B cell (primary cell): ENCODE data around the gene CRTC1. TPM values are rescaled to one million over a fixed set of nuclear protein-coding genes. Genes with fewer than 3 reads are reported as not detected.
A peak's percentile ranks its signal among the peaks of the same experiment; 100 is the strongest.

ENCODE experiments used
- ATAC-seq: fragments of 200-7000 bp; cut with Tn5 transposase; one replicate; pipeline ENCODE4 v1.10.0; 2021; ENCODE audit warnings: low read depth, mild to moderate bottlenecking, moderate number of reproducible peaks, moderate library complexity
- CTCF ChIA-PET: fragments of 350-600 bp; sonication (Branson Sonifier 250); formaldehyde crosslinking; loops from one replicate; lab custom pipeline; 2021; ENCODE audit warnings: antibody characterized with exemption, inconsistent platforms; lab: Charles Lee
- POLR2A ChIA-PET: fragments of 350-600 bp; sonication (Branson Sonifier 250); formaldehyde crosslinking; loops from one replicate; lab custom pipeline; 2021; ENCODE audit warnings: antibody characterized with exemption; lab: Charles Lee
- DNase-seq: peaks from one replicate; pipeline ENCODE4 v3.0.0; 2013
- H2AFZ ChIP-seq: 2 replicates; pipeline ENCODE4 v1.6.1; 2012; ENCODE audit warnings: mild to moderate bottlenecking, low read depth, low read length; ENCODE audit not compliant: insufficient read depth, poor library complexity, severe bottlenecking
- H3K27ac ChIP-seq, 2 donors: 1 replicate in 1 of 2; 2 replicates in 1 of 2; pipeline ENCODE4 v1.5.1; 2012 to 2013; ENCODE audit warnings: low read length in 2 of 2, mild to moderate bottlenecking in 2 of 2, moderate library complexity in 1 of 2
- H3K27me3 ChIP-seq, 4 experiments: fragments of 200-600 bp in 1 of 4; sonication (generic) in 1 of 4; replicated peaks in 1 of 4; 1 replicate in 2 of 4; 2 replicates in 2 of 4; pipeline versions ENCODE4 v1.6.1 to v1.7.0; 2013 to 2016; ENCODE audit warnings: low read length in 3 of 4, mild to moderate bottlenecking in 2 of 4, mixed read lengths in 1 of 4, moderate library complexity in 1 of 4; ENCODE audit not compliant: insufficient read depth in 4 of 4, control insufficient read depth in 3 of 4; ENCODE audit errors: control extremely low read depth in 1 of 4
- H3K36me3 ChIP-seq, 2 experiments: replicated peaks in 1 of 2; 1 replicate in 1 of 2; 2 replicates in 1 of 2; pipeline versions ENCODE4 v1.6.1 to v1.7.1; 2013; ENCODE audit warnings: low read length in 1 of 2; ENCODE audit not compliant: insufficient read depth in 2 of 2, control insufficient read depth in 1 of 2; ENCODE audit errors: control extremely low read depth in 1 of 2, extremely low read depth in 1 of 2
- H3K4me1 ChIP-seq, 2 donors: fragments of 200-600 bp in 1 of 2; sonication (generic) in 1 of 2; 1 replicate in 1 of 2; 2 replicates in 1 of 2; pipeline versions ENCODE4 v1.5.1 to v1.6.1; 2013 to 2017; ENCODE audit warnings: low read length in 2 of 2; ENCODE audit not compliant: control insufficient read depth in 2 of 2, insufficient read depth in 2 of 2
- H3K4me2 ChIP-seq: replicated peaks from 2 replicates; pipeline ENCODE3; 2012; ENCODE audit warnings: mild to moderate bottlenecking, low read depth, low read length; ENCODE audit not compliant: poor library complexity, severe bottlenecking
- H3K4me3 ChIP-seq, 5 experiments: fragments of 200-600 bp in 1 of 5; sonication (generic) in 1 of 5; 1 replicate in 3 of 5; 2 replicates in 2 of 5; pipeline versions ENCODE4 v1.5.1 to v1.7.0; 2011 to 2016; ENCODE audit warnings: low read length in 4 of 5, mild to moderate bottlenecking in 4 of 5, low read depth in 2 of 5, control low read depth in 1 of 5, moderate library complexity in 1 of 5; ENCODE audit not compliant: insufficient read depth in 1 of 5; ENCODE audit errors: control extremely low read depth in 1 of 5, extremely low read depth in 1 of 5
- H3K79me2 ChIP-seq: fragments of 200-600 bp; sonication (generic); one replicate; pipeline ENCODE4 v1.6.0; 2016; ENCODE audit warnings: low read length; ENCODE audit not compliant: control insufficient read depth, insufficient read depth
- H3K9ac ChIP-seq: fragments of 200-600 bp; sonication (generic); 2 replicates; pipeline ENCODE4 v1.6.1; 2017; ENCODE audit warnings: mild to moderate bottlenecking, low read length, moderate library complexity
- H3K9me3 ChIP-seq, 3 donors: one replicate each; pipeline versions ENCODE4 v1.6.1 to v1.7.1; 2013; ENCODE audit warnings: low read length in 2 of 3; ENCODE audit not compliant: control insufficient read depth in 2 of 3, insufficient read depth in 1 of 3; ENCODE audit errors: control extremely low read depth in 1 of 3
- H4K20me1 ChIP-seq: 2 replicates; pipeline ENCODE4 v1.6.0; 2012; ENCODE audit warnings: mild to moderate bottlenecking, low read length; ENCODE audit not compliant: insufficient read depth, control insufficient read depth, poor library complexity, severe bottlenecking
- H3K27ac Mint-ChIP-seq: one replicate; pipeline ENCODE4 v1.8.0; 2021; ENCODE audit warnings: mixed read lengths
- H3K27me3 Mint-ChIP-seq: one replicate; pipeline ENCODE4 v1.8.0; 2021; ENCODE audit warnings: mixed read lengths
- H3K4me1 Mint-ChIP-seq: one replicate; pipeline ENCODE4 v1.8.0; 2021; ENCODE audit warnings: mixed read lengths
- H3K4me3 Mint-ChIP-seq: one replicate; pipeline ENCODE4 v1.8.0; 2021; ENCODE audit warnings: mixed read lengths
- H3K9me3 Mint-ChIP-seq: one replicate; pipeline ENCODE4 v1.8.0; 2022; ENCODE audit warnings: mixed read lengths; ENCODE audit not compliant: insufficient read depth
- EZH2 ChIP-seq: IDR thresholded peaks from 2 replicates; pipeline ENCODE4 v1.6.1; 2012; ENCODE audit warnings: borderline replicate concordance, low read depth, mild to moderate bottlenecking, moderate library complexity, low read length; ENCODE audit not compliant: insufficient read depth, poor library complexity, severe bottlenecking
- WGBS: methylation state at CpG from one replicate; pipeline ENCODE4 v1.1.5; 2013; ENCODE audit warnings: missing lambda C conversion rate; ENCODE audit not compliant: insufficient coverage; 5-methylcytosine and 5-hydroxymethylcytosine counted together
- intact Hi-C: fragments of 100-400 bp; cut with micrococcal nuclease; formaldehyde crosslinking; loops from one replicate; pipeline ENCODE4 v1.10.0; 2022
- polyA plus RNA-seq: library from polyadenylated mRNA; depleted of rRNA; stranded (reverse); fragments of >200 nt; gene quantifications from 2 replicates; pipeline ENCODE4 v1.2.3, GENCODE V29; 2012
- total RNA-seq, 2 donors: library from RNA; stranded (reverse); fragments of 120-200 nt in 1 of 2; gene quantifications; 1 replicate in 1 of 2; 2 replicates in 1 of 2; pipeline versions ENCODE4 v1.2.3 to v1.2.4, GENCODE V29; 2013 to 2022
- TF ChIP-seq, protein P1 (sequence below): fragments of 200-600 bp; IDR thresholded peaks from one replicate; pipeline ENCODE4 v1.8.0; 2022; ENCODE audit warnings: antibody characterized with exemption, mild to moderate bottlenecking

CRTC1 gene
- total and polyA plus RNA-seq, 2 donors (not counting 1 experiment from before 2014, with no cell fraction given) = 15.9 to 30.1 TPM

- Histone ChIP-seq H4K20me1 (peaks cover 83% of the 10 kb centered on the region), H3K27me3 (no peaks in the 10 kb centered on the region), H3K4me3 (no peak overlapping the region), H3K9ac (no peak overlapping the region), H3K79me2 (peaks cover 94% of the 10 kb centered on the region), H3K27ac (no peak overlapping the region), H3K36me3 (peaks cover 0 to 9% of the 10 kb centered on the region in 2 experiments), H3K9me3 (peaks cover 0 to 3% (median 0%) of the 10 kb centered on the region in 3 donors), H2AFZ (no peak overlapping the region), H3K4me2 (no peak overlapping the region), H3K4me1 (peaks cover 10 to 12% of the 10 kb centered on the region in 2 donors)
- POLR2A ChIA-PET = interaction anchor here (0.5 kb wide), 1 partner anchor 52 kb away, joined by 5 read pairs; no protein-coding TSS in a partner anchor
- Mint-ChIP-seq H3K27ac (no peak overlapping the region), H3K4me1 (peaks cover 16% of the 10 kb centered on the region), H3K27me3 (no peaks in the 10 kb centered on the region), H3K4me3 (no peak overlapping the region), H3K9me3 (no peaks in the 10 kb centered on the region)
- TF ChIP-seq EZH2 = no peak
- TF ChIP-seq, protein P1, sequence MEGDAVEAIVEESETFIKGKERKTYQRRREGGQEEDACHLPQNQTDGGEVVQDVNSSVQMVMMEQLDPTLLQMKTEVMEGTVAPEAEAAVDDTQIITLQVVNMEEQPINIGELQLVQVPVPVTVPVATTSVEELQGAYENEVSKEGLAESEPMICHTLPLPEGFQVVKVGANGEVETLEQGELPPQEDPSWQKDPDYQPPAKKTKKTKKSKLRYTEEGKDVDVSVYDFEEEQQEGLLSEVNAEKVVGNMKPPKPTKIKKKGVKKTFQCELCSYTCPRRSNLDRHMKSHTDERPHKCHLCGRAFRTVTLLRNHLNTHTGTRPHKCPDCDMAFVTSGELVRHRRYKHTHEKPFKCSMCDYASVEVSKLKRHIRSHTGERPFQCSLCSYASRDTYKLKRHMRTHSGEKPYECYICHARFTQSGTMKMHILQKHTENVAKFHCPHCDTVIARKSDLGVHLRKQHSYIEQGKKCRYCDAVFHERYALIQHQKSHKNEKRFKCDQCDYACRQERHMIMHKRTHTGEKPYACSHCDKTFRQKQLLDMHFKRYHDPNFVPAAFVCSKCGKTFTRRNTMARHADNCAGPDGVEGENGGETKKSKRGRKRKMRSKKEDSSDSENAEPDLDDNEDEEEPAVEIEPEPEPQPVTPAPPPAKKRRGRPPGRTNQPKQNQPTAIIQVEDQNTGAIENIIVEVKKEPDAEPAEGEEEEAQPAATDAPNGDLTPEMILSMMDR = no peak
- 97% methylated on average over 10 of the region's 10 CpGs for WGBS
- CTCF ChIA-PET = interaction anchor here (0.7 to 1.7 kb wide), 2 partner anchors 12 to 16 kb away, joined by 3 read pairs; no protein-coding TSS in a partner anchor
- DNase-seq (no peak), ATAC-seq (no peak)
- intact Hi-C loops = no loop called here
These were observed 26.1 kb downstream of the CRTC1 start for GRCh38 chr19:18709546-18709945.

DNA sequence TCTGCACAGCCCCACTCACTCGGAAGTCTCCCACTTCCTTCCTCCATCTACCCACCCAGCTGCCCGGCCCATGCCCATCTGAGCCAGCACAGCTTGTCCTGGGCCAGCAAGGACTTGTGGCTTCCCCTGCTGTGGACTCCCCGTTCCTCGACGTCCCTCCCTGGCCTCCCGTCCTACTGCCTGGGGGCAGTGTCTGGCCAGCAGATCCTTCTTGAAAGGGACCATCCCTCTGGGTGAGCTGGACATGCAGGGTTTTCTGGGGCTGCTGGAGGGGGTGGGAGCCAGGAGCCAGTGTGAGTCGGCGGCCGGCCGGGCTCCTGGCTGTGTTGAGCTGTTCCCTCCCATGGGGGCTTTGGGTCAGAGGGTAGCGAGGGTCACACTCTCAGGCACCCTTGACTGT lies 26.7 kb downstream of the CRTC1 start:
- H3K4me3 Mint-ChIP-seq = no peak overlapping the region
- Histone ChIP-seq H3K9ac (no peak overlapping the region), H3K4me2 (peak overlapping the region; percentile 48), H3K4me1 (peaks cover 10 to 12% of the 10 kb centered on the region in 2 donors), H2AFZ (no peak overlapping the region), H3K27ac (no peak overlapping the region), H3K36me3 (peaks cover 0 to 9% of the 10 kb centered on the region in 2 experiments), H3K27me3 (no peaks in the 10 kb centered on the region), H3K9me3 (peaks cover 0 to 3% (median 0%) of the 10 kb centered on the region in 3 donors), H3K79me2 (peaks cover 97% of the 10 kb centered on the region), H4K20me1 (peaks cover 90% of the 10 kb centered on the region), H3K4me3 (no peak overlapping the region)
- no peak overlapping the region for H3K27ac Mint-ChIP-seq
- 51% methylated on average over 6 of the region's 11 CpGs for WGBS
- no peak for ATAC-seq
- ChIA-PET POLR2A (interaction anchor here (0.5 kb wide), 1 partner anchor 52 kb away, joined by 5 read pairs; no protein-coding TSS in a partner anchor), CTCF (interaction anchor here (0.7 to 1.7 kb wide), 2 partner anchors 11 to 17 kb away, joined by 3 read pairs; no protein-coding TSS in a partner anchor)
- intact Hi-C loops = no loop called here
- TF ChIP-seq EZH2 = no peak
- TF ChIP-seq, protein P1 = no peak
- peaks cover 16% of the 10 kb centered on the region for H3K4me1 Mint-ChIP-seq
- no peaks in the 10 kb centered on the region for H3K27me3 Mint-ChIP-seq
- H3K9me3 Mint-ChIP-seq = no peaks in the 10 kb centered on the region
- no peak for DNase-seq
